Ascending aorta (tissue), 2 donors: Measurements from ENCODE around the gene SIRT7. TPM values are rescaled to one million over a fixed set of nuclear protein-coding genes. Genes with fewer than 3 reads are reported as not detected.

Source experiments
- DNase-seq, 2 donors: peaks; one replicate each; pipeline ENCODE4 v3.0.0-alpha.2; 2019; ENCODE audit warnings: low spot score in 2 of 2
- H3K27ac ChIP-seq, 2 donors: fragments of 200-600 bp; sonication (generic); one replicate each; pipeline ENCODE4 v1.5.1; 2016 to 2017; ENCODE audit warnings: mild to moderate bottlenecking in 1 of 2
- H3K27me3 ChIP-seq: fragments of 200-600 bp; sonication (generic); one replicate; pipeline ENCODE4 v1.5.1; 2017
- H3K36me3 ChIP-seq, 2 donors: fragments of 200-600 bp; sonication (generic); one replicate each; pipeline ENCODE4 v1.5.1; 2016
- H3K4me1 ChIP-seq, 2 donors: fragments of 200-600 bp; sonication (generic); one replicate each; pipeline ENCODE4 v1.5.1; 2016 to 2017; ENCODE audit warnings: mild to moderate bottlenecking in 1 of 2
- H3K4me3 ChIP-seq, 2 donors: fragments of 200-600 bp; sonication (generic); one replicate each; pipeline ENCODE4 v1.5.1; 2016 to 2017; ENCODE audit warnings: mild to moderate bottlenecking in 1 of 2
- H3K9me3 ChIP-seq, 2 donors: fragments of 200-600 bp; sonication (generic); one replicate each; pipeline ENCODE4 v1.5.1; 2016
- intact Hi-C: fragments of 100-400 bp; cut with DNase I; formaldehyde crosslinking; loops from one replicate; pipeline ENCODE4 v1.15.1; 2023
- total RNA-seq: library from RNA; depleted of rRNA; stranded (reverse); fragments of >200 nt; gene quantifications from one replicate; pipeline ENCODE4 v1.1.0, GENCODE V29; 2016
- TF ChIP-seq, protein P1 (sequence below), 3 experiments: fragments of 200-600 bp in 2 of 3; fragments of 450-650 bp in 1 of 3; sonication (generic) in 2 of 3; IDR thresholded peaks; one replicate each; pipeline ENCODE4 v1.5.1; 2016 to 2019; ENCODE audit warnings: antibody characterized with exemption in 3 of 3, mild to moderate bottlenecking in 1 of 3, moderate library complexity in 1 of 3

Gene SIRT7
- total RNA-seq, 1 donor from 2014 or later = 32.6 TPM

DNA sequence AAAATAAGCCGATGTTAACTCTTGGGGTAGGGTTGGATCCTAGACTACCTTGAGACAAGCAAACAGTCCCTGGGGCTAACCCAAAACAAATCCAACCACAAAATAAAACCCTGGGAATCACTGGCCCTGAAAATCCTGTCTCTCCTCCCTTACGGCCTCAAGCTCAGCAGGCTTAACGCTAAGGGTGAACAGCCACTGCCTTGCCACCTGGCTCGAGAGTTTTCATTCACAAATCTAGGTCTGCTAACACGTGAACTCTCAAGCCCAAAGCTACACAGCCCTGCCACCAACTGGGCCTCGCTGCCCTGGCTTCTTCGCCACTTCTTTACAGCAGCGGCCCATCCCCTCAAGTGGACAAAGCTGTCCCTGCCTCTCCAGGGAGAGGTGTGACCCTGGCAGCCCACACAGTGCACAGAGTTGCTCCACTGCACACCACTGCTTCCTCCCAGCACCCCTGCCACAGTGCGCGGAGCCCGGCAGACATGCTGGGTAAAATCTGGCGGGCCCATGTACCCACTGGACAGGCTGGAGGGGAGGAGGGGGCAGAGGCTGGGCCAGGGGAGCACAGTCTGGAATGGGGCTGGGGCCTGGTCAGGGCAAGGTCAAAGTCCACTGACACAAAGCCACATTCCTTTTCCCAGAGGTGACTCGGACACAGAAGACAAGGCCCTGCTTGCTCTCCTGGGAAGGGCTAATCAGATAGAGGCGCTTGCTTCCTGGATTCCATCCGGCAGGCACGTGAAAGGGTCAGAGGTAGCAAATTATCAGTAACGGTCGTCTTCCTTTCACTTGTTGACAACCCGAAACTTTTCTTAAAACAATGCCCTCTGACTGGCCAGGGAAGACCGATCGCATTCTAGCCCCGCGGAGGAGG is 7.8 kb downstream of the SIRT7 start:
- Histone ChIP-seq H3K27me3 (no peaks in the 10 kb centered on the region), H3K4me3 (peak overlapping the region; percentile 88 to 89), H3K9me3 (no peaks in the 10 kb centered on the region), H3K36me3 (peaks cover 23 to 57% of the 10 kb centered on the region in 2 donors), H3K4me1 (peaks cover 2 to 10% of the 10 kb centered on the region in 2 donors), H3K27ac (no peak overlapping the region)
- DNase-seq = no peak
- intact Hi-C loops = loop anchor here (1.0 to 5.0 kb wide), 3 partner anchors 17 to 112 kb away; partner anchors contain the start of genes CENPX, LRRC45 and MAFG
- TF ChIP-seq, protein P1, sequence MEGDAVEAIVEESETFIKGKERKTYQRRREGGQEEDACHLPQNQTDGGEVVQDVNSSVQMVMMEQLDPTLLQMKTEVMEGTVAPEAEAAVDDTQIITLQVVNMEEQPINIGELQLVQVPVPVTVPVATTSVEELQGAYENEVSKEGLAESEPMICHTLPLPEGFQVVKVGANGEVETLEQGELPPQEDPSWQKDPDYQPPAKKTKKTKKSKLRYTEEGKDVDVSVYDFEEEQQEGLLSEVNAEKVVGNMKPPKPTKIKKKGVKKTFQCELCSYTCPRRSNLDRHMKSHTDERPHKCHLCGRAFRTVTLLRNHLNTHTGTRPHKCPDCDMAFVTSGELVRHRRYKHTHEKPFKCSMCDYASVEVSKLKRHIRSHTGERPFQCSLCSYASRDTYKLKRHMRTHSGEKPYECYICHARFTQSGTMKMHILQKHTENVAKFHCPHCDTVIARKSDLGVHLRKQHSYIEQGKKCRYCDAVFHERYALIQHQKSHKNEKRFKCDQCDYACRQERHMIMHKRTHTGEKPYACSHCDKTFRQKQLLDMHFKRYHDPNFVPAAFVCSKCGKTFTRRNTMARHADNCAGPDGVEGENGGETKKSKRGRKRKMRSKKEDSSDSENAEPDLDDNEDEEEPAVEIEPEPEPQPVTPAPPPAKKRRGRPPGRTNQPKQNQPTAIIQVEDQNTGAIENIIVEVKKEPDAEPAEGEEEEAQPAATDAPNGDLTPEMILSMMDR (IDR thresholded peaks at IDR 0.05) = no peak

DNA sequence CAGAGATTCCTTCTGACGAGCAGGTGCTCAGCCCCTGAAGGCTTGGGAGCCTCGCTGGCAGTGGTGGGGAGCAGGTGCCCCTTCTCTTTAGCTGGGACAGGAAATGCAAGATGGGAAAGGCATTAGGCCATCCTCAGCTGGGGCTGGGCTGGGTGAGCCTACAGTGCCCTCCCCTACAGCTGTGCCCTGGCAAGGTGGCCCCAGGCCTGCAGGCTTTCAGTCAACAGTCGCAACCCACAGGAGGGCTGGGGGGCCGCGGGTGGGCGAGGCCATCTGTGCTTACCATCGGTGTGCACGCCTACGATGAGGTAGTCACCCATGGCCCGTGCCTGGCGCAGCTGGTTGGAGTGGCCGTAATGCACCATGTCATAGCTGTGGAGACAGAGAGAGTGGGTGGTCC is 8.7 kb downstream of the SIRT7 start:
- no peak for DNase-seq
- H3K27me3 ChIP-seq = no peaks in the 10 kb centered on the region
- TF ChIP-seq, protein P1 (IDR thresholded peaks at IDR 0.05) = no peak
- intact Hi-C loops = no loop called here
- no peaks in the 10 kb centered on the region for H3K9me3 ChIP-seq
- H3K4me3 ChIP-seq = no peak overlapping the region
- H3K27ac ChIP-seq = no peak overlapping the region
- peaks cover 2 to 10% of the 10 kb centered on the region in 2 donors for H3K4me1 ChIP-seq
- H3K36me3 ChIP-seq = peaks cover 14 to 53% of the 10 kb centered on the region in 2 donors

DNA sequence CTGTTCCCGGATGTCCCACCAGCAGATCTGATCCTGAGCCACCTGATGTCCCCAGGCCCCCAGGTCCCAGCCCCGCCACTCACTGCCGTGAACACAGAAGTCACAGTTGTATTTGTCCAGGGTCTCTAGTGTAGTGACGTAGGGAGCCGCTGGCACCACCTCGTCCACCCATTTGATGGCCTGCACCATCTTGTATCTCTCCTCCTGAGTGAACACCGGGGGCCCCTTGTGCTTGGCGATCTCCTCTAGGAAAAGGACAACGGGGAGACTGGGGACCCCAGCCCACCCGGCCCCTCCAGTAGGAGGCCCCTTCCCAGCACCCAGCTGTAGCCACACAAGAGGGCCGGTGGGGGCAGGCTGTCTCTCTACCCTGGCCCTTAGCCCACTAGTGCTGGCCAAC is 9.2 kb downstream of the SIRT7 start:
- H3K36me3 ChIP-seq = peaks cover 9 to 48% of the 10 kb centered on the region in 2 donors
- TF ChIP-seq, protein P1 (IDR thresholded peaks at IDR 0.05) = no peak
- intact Hi-C loops = no loop called here

DNA sequence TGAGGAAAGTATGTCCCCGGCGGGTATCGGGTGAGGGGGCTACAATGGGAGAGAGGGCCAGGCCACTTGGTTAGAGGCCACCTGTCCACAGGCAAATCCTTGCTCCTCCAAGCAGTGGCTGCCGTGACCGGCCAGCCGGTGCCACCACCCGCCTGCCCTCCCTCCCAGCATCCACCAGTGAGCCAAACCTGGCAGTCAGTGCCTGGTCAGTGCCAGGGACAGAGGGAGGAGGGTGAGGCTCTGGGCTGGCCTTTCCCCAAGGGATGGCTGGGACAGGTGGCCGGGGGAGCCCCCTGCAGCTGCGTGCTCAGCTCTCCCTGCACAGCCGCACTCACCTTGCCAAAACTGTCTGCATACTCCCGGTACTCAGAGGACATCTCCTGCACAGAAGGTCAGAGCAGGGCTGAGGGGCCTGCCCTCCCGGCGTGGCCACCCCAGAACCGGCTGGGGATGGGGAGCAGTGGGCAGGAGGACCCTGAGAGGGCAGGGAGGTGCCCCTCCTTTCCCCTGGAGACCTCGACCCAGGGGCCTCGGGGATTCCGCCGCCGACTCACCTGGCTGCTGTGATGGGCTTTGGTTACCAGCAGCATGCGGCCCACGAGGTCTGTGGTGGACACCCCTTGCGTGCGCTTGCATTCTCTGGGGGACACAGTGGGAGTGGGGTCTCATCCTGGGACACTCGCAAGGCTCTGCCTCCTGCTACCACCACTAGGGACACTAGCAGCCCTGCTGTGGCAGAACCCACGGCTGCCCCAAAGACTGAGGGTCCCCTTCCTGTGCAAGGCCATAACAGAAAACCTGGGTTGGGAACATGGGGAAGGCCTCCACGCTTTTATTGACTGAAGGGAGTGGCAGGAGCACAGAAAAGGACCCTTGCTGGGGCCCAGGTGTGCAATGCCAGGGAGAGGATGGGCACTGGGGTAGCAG is 10.5 kb downstream of the SIRT7 start:
- Histone ChIP-seq H3K27me3 (no peaks in the 10 kb centered on the region), H3K27ac (no peak overlapping the region), H3K36me3 (peaks cover 6 to 35% of the 10 kb centered on the region in 2 donors), H3K4me1 (peaks cover 4 to 12% of the 10 kb centered on the region in 2 donors), H3K9me3 (no peaks in the 10 kb centered on the region), H3K4me3 (no peak overlapping the region)
- no peak for DNase-seq
- intact Hi-C loops = no loop called here
- TF ChIP-seq, protein P1 (IDR thresholded peaks at IDR 0.05) = no peak

More for the DNA sequence above, 9.2 kb downstream of the SIRT7 start:
- Histone ChIP-seq H3K4me1 (peaks cover 2 to 10% of the 10 kb centered on the region in 2 donors), H3K27ac (no peak overlapping the region), H3K4me3 (no peak overlapping the region), H3K9me3 (no peaks in the 10 kb centered on the region), H3K27me3 (no peaks in the 10 kb centered on the region)
- DNase-seq = no peak

DNA sequence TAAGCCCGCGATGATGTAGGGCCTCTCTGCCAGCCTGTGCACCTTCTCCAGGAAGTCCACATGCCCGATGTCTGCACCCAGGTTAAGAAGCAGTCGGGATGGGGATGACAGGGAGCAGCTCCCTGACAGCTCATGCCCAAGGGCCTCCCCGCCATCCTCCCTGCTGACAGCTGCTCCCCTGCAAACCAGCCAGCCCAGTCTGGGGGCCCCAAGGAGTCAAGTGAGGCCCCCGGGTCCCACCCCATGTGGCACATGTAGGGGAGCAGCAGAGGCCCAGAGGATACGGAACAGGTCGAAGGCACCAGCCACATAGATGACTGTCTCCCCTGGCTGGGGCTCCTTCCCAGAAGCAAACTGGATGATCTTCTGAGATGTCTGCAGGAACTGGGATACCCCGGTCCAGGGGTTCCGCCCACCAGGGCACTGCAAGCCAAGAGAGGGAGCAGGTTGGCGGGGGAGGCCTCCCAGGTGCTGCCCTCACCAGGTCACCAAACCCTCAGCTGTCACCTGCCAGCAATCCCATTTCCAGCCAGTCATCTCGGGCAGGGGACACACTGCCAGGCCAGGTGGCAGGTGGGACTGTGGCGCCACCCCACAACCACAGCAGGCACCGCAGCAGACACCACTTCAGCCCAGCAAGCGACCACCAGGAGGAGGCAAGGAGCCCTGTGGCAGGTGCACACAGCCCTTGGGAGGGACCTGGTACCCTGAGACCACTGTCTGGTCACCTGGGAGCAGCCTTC is 11.3 kb downstream of the SIRT7 start:
- no peak overlapping the region for H3K27ac ChIP-seq
- peaks cover 4 to 31% of the 10 kb centered on the region in 2 donors for H3K36me3 ChIP-seq
- no peaks in the 10 kb centered on the region for H3K9me3 ChIP-seq
- intact Hi-C loops = no loop called here
- peaks cover 11 to 14% of the 10 kb centered on the region in 2 donors for H3K4me1 ChIP-seq
- TF ChIP-seq, protein P1 (IDR thresholded peaks at IDR 0.05) = no peak
- H3K27me3 ChIP-seq = no peaks in the 10 kb centered on the region
- H3K4me3 ChIP-seq = no peak overlapping the region
- no peak for DNase-seq
